Measurements from ENCODE around the gene GSTM3.
"Not testable (repeated sequence)": the region's sequence is repeated elsewhere in the genome, so short reads cannot be mapped to it uniquely, and the experiment has no call there.

The GSTM3 gene

DNA sequence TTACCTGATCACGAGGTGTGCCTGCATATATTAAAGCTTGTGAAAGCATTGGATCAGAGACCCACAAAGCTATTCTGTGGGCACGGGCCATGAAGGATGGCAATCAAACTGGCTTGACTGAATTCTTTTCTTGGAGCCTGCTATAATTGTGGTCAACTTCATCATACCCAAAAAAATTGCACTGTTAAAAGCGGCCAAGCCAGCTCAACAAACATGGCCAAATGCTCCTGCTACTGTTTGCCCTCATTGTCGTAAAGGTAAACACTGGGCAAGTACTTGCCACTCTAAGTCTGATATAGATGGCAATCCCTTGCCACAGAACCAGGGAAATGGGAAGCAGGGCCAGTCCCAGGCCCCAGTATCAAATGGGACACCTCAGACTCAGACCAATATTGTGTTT is 35.4 kb downstream of the GSTM3 start:
- no peak for DNase-seq

GRCh38 chr1:109704173-109704572 is 36.7 kb downstream of the GSTM3 start:
- DNase-seq: no peak

DNA sequence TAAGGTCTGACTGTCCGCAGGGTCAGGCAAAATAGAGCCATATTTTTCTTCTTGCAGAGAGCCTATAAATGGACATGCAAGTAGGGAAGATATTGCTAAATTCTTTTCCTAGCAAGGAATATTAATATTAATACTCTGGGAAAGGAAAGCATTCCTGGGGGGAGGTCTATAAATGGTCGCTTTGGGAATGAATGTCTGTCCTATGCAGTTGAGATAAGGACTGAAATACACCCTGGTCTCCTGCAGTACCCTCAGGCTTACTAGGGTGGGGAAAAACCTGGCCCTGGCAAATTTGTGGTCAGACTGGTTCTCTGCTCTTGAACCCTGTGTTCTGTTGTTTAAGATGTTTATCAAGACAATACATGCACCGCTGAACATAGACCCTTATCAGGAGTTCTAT is 37.9 kb downstream of the GSTM3 start:
- not testable (repeated sequence) for DNase-seq

DNA sequence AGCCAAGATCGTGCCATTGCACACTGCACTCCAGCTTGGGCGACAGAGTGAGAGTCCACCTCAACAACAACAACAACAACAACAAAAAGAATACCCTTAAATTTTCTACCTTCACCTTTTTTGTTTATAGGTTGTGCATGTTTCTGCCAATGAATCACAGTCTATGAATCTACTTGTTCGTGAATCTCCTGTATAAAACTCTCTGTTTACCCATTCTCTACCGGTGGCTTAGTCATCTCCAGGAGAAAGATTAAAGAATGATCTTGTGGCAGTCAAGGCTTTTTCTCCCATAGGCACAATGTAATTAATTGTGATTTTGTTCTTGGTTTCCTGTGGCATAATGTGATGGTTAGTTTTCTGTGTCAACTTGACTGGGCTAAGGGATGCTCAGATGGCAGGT is 43.0 kb downstream of the GSTM3 start:
- not testable (repeated sequence) for DNase-seq

DNA sequence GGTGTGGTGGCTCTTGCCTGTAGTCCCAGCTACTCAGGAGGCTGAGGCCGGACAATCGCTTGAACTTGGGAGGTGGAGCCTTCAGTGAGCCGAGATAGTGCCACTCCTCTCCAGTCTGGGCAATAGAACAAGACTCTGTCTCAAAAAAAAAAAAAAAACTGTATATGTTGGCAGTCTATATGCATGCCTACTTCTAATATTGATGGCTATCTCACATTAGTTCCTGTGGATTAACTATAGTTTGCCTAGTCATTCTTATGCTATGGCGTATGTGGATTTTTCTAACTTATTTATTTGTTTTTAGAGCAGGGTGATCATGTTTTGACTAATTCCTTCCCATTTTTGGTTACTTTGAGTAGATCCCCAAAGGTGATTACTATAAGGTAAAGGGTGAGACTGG is 43.8 kb downstream of the GSTM3 start:
- DNase-seq: no peak

DNA sequence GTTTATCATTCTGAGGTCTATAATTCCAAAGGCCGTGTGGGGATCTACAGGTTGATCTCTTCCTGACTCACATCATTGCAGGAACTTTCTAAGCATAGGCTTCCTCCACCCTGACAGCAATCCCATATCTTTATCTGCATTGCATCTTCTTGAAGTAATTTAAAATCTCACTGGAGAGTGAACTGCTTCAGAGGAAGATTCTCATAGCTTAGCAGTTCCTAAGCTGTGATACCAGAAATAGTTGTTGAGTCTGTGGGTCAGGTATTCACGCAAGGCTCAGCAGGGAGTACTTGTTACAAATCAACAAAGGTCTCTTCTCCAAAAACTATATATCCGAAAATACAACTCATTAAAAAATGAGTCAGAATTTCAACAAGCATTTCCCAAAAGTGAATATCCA is 45.7 kb downstream of the GSTM3 start:
- DNase-seq: not testable (repeated sequence)

DNA sequence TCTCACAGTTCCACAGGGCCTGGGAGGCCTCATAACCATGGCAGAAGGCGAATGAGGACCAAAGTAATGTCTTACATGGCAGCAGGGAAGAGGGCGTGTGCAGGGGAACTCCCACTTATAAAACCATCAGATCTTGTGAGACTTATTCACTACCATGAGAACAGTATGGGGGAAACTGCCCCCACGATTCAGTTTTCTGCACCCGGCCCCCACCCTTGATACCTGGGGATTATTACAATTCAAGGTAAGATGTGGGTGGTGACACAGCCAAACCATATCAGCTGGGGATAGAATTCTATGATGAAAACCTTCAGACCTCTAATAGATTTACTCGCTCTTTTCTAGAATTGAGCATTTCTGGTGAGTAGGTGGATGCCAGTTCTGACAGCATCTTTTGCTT is 46.4 kb downstream of the GSTM3 start:
- peak in 5 of 56 donors; percentile 11 to 57 (median 21) for DNase-seq

DNA sequence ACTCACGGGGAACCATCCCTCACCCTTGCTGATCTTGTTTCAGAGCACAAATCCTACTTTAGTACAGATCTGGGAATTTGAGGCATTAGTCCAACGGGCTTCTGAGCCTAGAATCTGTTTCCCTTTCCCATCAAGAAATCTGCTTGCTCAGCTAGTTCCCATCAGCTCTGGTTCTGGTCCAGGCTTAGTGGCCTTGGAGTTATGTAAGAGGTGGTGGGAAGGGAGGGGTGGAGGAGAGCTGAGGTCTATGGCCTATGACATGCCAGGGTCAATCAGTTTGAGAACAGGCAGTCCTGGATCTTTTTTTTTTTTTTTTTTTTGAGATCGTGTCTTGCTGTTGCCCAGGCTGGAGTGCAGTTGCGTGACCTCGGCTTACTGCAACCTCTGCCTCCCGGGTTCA is 49.1 kb downstream of the GSTM3 start:
- no peak for DNase-seq

DNA sequence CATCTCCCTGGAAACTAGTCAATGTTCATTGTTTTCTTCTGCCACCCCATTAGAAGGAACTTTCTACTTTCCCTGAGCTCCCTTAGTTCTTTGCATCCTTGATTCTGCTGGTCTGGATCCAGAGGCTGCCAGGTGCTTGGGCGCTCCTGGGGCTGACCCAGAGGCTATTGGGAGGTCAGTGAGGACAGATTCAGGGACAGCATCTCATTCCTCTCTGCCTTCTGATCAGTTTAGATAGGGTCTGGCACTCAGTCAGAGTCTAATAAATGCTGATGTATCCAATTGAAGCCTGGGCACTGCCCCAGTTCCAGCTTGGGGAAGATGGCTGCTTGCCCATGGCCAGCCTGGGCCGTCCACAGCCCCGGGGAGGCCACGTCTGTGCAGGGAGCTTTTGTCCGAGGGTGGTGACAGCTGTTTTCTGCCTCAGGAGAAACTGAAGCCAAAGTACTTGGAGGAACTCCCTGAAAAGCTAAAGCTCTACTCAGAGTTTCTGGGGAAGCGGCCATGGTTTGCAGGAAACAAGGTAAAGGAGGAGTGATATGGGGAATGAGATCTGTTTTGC is 50.9 kb downstream of the GSTM3 start:
- peak in 4 of 56 donors; percentile 13 to 54 (median 40) for DNase-seq

DNA sequence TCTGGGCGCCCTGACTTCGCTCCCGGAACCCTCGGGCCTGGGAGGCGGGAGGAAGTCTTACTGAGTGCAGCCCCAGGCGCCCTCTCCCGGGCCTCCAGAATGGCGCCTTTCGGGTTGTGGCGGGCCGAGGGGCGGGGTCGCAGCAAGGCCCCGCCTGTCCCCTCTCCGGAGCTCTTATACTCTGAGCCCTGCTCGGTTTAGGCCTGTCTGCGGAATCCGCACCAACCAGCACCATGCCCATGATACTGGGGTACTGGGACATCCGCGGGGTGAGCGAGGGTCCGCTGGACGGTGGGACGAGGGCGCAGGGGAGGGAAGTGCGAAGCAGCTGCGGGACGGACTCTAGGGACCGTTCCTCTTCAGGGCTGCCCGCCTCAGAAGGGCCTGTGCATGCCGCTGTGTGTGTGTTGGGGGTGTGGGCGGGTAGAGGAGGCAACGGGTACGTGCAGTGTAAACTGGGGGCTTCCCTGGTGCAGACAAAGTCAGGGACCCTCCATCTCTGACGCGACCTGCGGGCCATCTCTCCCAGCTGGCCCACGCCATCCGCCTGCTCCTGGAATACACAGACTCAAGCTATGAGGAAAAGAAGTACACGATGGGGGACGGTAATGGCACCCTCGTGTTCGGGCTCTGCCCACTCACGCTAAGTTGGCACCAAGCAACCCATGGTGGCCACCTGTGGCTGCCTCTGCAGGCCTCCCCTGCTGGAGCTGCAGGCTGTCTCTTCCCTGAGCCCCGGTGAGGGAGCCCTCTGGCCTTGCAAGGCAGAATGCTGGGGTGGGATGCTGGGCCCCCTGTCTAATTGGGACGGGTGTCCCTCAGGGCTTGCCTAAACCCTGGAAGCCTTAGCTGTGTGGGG is 53.0 kb downstream of the GSTM3 start, which contains the start of gene GSTM1:
GSTM1 (plus strand) TSS at position 177 of the 859 bp plus-strand sequence; CDS start at position 234, 57 bp downstream.
- DNase-seq: peak in 17 of 56 donors; percentile 21 to 85 (median 64)

DNA sequence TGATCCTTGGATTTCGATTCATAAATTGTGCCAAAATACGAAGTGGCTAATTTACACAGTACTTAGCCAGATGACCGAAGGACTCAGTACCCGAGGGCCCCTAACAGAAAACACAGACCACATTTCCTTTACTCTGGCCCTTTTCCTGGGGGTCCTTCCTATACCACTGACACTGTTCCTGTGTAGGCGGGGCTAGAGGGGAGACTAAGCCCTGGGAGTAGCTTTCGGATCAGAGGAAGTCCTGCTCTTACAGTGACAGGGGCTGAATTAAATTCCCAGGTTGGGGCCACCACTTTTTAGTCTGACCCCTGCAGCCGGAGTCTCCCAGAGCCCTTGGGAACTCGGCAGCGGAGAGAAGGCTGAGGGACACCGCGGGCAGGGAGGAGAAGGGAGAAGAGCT is 53.7 kb downstream of the GSTM3 start:
- not testable (repeated sequence) for DNase-seq

DNA sequence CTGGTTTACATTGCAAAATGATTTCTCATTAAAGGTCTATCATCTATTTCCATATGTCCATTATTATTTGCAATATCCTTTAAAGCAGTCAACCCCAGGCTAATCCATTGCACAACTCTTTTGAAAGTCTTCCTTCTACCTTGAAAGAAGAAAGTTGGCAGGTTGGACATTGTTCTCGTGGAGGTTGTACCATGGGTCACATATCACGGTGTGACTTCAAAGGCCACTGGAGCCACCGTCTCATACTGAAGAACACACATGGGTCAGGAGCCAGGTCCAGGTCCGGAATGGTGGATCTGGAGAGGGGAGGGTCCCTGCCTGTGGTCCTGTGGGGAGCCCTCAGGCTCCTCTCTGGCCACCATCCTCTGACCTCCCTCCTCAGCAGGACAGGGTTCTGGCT is 54.9 kb downstream of the GSTM3 start:
- DNase-seq: not testable (repeated sequence)

GRCh38 chr1:109685399-109685798 is 55.4 kb downstream of the GSTM3 start:
- not testable (repeated sequence) for DNase-seq

GRCh38 chr1:109684777-109685176 is 56.1 kb downstream of the GSTM3 start:
- not testable (repeated sequence) for DNase-seq
